ENCODE data around the gene HEPACAM. TPM values are rescaled to one million over a fixed set of nuclear protein-coding genes. Genes with fewer than 3 reads are reported as not detected.

The HEPACAM gene
- total RNA-seq, 1 donor = under 0.01 TPM

DNA sequence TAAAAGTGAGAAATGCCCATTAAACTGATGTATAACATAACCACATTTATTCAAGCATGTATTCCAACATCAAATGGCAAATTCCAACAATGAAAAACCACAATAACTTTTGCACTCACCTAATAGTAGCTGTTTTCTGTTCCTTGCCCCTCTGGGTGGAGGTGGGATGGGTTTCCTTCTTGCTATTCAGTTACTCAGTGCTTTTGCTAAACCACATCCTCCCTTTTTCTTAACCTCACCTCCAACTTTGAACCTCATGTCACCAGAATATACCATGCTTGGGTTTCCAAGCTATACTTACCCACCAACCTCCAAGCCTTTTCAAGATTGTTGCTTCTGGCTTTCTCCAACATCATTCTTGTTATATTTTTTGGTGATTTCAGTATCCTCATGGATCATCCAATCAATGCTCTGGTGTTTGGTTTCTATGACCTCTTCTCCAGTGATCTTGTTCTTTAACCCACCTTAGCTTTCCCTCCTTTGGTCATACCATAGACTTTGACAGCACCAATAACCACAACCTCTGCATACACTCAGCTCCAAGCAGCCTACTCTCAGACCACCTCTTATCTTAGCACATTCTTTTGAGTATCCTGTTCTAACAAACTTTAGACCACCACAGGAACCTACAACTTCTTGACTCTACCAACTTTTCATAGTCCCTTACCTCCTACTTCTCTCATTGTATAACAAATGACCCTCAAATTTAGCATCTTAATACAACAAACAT is 14.9 kb upstream of the HEPACAM start:
- H3K27ac ChIP-seq (ENCODE audit: low read depth, low read length) = no peak overlapping the region
- no peaks in the 10 kb centered on the region for H4K20me1 ChIP-seq (ENCODE audit: insufficient read depth, low read length)
- H3K9me3 ChIP-seq (ENCODE audit: low read depth, low read length) = no peaks in the 10 kb centered on the region
- no peaks in the 10 kb centered on the region for H3K27me3 ChIP-seq (ENCODE audit: insufficient read depth, low read length)
- no peak for DNase-seq (ENCODE audit: insufficient read length, low spot score, missing footprints)
- no peak overlapping the region for H3K4me3 ChIP-seq (ENCODE audit: insufficient read depth, low read length)
- TF ChIP-seq, protein P1, sequence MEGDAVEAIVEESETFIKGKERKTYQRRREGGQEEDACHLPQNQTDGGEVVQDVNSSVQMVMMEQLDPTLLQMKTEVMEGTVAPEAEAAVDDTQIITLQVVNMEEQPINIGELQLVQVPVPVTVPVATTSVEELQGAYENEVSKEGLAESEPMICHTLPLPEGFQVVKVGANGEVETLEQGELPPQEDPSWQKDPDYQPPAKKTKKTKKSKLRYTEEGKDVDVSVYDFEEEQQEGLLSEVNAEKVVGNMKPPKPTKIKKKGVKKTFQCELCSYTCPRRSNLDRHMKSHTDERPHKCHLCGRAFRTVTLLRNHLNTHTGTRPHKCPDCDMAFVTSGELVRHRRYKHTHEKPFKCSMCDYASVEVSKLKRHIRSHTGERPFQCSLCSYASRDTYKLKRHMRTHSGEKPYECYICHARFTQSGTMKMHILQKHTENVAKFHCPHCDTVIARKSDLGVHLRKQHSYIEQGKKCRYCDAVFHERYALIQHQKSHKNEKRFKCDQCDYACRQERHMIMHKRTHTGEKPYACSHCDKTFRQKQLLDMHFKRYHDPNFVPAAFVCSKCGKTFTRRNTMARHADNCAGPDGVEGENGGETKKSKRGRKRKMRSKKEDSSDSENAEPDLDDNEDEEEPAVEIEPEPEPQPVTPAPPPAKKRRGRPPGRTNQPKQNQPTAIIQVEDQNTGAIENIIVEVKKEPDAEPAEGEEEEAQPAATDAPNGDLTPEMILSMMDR (IDR thresholded peaks at IDR 0.05; ENCODE audit: extremely low read depth, low read depth, low read length) = no peak
- no peak overlapping the region for H3K4me2 ChIP-seq (ENCODE audit: insufficient read depth, low read length)
- H3K36me3 ChIP-seq (ENCODE audit: insufficient read depth, low read length) = no peaks in the 10 kb centered on the region
- H3K4me1 ChIP-seq (ENCODE audit: insufficient read depth, low read length) = peaks cover 13% of the 10 kb centered on the region
- H3K79me2 ChIP-seq (ENCODE audit: insufficient read depth, low read length) = no peaks in the 10 kb centered on the region
- H2AFZ ChIP-seq (ENCODE audit: low read length) = no peak overlapping the region

DNA sequence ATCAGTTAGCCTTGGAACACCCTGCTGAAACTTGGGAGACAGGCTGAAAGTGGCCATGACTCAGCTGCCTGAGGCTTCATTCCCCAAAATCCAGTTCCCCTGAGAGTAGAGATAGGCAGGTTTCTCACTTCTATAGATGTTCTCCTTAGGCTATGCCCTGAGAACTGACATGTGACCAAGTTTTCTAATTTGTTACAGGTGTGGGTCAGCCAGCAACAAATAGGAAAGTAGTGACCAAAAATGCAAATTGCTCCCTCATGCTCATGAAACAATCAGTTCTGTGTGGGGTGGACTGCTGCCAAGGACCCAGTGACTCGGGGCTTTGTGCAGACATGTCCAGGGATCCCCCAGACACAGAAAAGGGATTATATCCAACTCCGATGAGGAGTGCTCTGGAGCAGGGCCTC is 10.9 kb upstream of the HEPACAM start:
- no peak overlapping the region for H3K4me3 ChIP-seq (ENCODE audit: insufficient read depth, low read length)
- no peak overlapping the region for H3K27ac ChIP-seq (ENCODE audit: low read depth, low read length)
- peaks cover 5% of the 10 kb centered on the region for H3K4me1 ChIP-seq (ENCODE audit: insufficient read depth, low read length)
- H4K20me1 ChIP-seq (ENCODE audit: insufficient read depth, low read length) = no peaks in the 10 kb centered on the region
- H2AFZ ChIP-seq (ENCODE audit: low read length) = no peak overlapping the region
- H3K4me2 ChIP-seq (ENCODE audit: insufficient read depth, low read length) = no peak overlapping the region
- no peaks in the 10 kb centered on the region for H3K27me3 ChIP-seq (ENCODE audit: insufficient read depth, low read length)
- H3K36me3 ChIP-seq (ENCODE audit: insufficient read depth, low read length) = no peaks in the 10 kb centered on the region
- TF ChIP-seq, protein P1 (IDR thresholded peaks at IDR 0.05; ENCODE audit: extremely low read depth, low read depth, low read length) = no peak
- no peak for DNase-seq (ENCODE audit: insufficient read length, low spot score, missing footprints)
- H3K79me2 ChIP-seq (ENCODE audit: insufficient read depth, low read length) = no peaks in the 10 kb centered on the region
- H3K9me3 ChIP-seq (ENCODE audit: low read depth, low read length) = no peaks in the 10 kb centered on the region

DNA sequence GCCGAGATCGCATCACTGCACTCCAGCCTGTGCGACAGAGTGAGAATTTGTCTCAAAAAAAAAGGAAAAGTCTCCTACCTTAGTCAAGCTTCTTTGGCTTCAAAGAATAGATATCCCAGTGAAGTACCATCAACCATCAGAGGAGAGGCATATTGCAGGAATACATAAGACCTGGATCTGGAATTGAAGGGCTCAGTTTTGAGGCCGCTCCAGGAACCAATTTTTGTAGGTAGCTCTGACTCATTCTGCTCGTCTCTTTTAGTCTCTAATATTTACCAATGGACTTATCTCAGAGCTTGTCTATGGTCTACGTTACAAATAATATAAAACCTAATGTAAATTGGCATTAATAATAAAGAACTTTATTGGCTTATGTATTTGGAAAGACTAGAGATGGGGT is 10.0 kb upstream of the HEPACAM start:
- Histone ChIP-seq H3K4me1 (ENCODE audit: insufficient read depth, low read length) (peaks cover 5% of the 10 kb centered on the region), H3K27me3 (ENCODE audit: insufficient read depth, low read length) (no peaks in the 10 kb centered on the region), H2AFZ (ENCODE audit: low read length) (no peak overlapping the region), H3K9me3 (ENCODE audit: low read depth, low read length) (no peaks in the 10 kb centered on the region), H3K79me2 (ENCODE audit: insufficient read depth, low read length) (no peaks in the 10 kb centered on the region), H4K20me1 (ENCODE audit: insufficient read depth, low read length) (no peaks in the 10 kb centered on the region), H3K36me3 (ENCODE audit: insufficient read depth, low read length) (no peaks in the 10 kb centered on the region), H3K4me2 (ENCODE audit: insufficient read depth, low read length) (no peak overlapping the region), H3K4me3 (ENCODE audit: insufficient read depth, low read length) (no peak overlapping the region), H3K27ac (ENCODE audit: low read depth, low read length) (no peak overlapping the region)
- TF ChIP-seq, protein P1 (IDR thresholded peaks at IDR 0.05; ENCODE audit: extremely low read depth, low read depth, low read length) = no peak
- DNase-seq (ENCODE audit: insufficient read length, low spot score, missing footprints) = no peak

DNA sequence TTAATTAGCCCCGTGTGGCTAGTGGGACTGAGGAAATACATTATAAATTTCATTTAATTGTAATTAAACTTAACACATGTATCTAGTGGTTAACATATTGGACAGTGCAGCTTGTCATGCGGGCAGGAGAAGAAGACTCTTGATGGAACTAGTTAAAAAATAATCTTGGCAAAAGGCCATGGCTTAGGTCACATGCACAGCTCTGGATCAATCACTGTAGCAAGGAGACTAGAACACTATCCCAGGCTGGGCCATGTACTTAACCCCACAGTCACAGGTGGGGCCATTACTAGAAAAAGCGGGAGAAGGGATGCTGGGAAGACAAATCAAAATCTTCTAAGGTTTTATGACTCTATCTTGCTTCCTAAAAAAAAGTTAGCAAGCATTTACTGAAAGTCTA is 8.7 kb upstream of the HEPACAM start:
- Histone ChIP-seq H3K27ac (ENCODE audit: low read depth, low read length) (no peak overlapping the region), H2AFZ (ENCODE audit: low read length) (no peak overlapping the region), H3K36me3 (ENCODE audit: insufficient read depth, low read length) (no peaks in the 10 kb centered on the region), H3K79me2 (ENCODE audit: insufficient read depth, low read length) (no peaks in the 10 kb centered on the region), H4K20me1 (ENCODE audit: insufficient read depth, low read length) (no peaks in the 10 kb centered on the region), H3K4me1 (ENCODE audit: insufficient read depth, low read length) (peaks cover 5% of the 10 kb centered on the region), H3K9me3 (ENCODE audit: low read depth, low read length) (no peaks in the 10 kb centered on the region), H3K4me3 (ENCODE audit: insufficient read depth, low read length) (no peak overlapping the region), H3K4me2 (ENCODE audit: insufficient read depth, low read length) (no peak overlapping the region), H3K27me3 (ENCODE audit: insufficient read depth, low read length) (no peaks in the 10 kb centered on the region)
- TF ChIP-seq, protein P1 (IDR thresholded peaks at IDR 0.05; ENCODE audit: extremely low read depth, low read depth, low read length) = no peak
- DNase-seq (ENCODE audit: insufficient read length, low spot score, missing footprints) = no peak

Data from osteoblast (primary cell).